NCI-H2171 treated with DMSO at 0.1 percent for 48 hours (cell line): Measurements from ENCODE around the gene EPB41L5.
A peak's percentile ranks its signal among the peaks of the same experiment; 100 is the strongest.
"Not testable (repeated sequence)": the region's sequence is repeated elsewhere in the genome, so short reads cannot be mapped to it uniquely, and the experiment has no call there.

Source experiments
- DNase-seq: peaks from one replicate; lab custom pipeline; 2025; lab: John Stamatoyannopoulos, UW

The EPB41L5 gene

GRCh38 chr2:120100627-120101026, 87.8 kb downstream of the EPB41L5 start:
- DNase-seq = no peak

- DNase-seq = no peak
Measured at GRCh38 chr2:120103723-120104467, 91.0 kb downstream of the EPB41L5 start.

GRCh38 chr2:120104772-120105171, 91.9 kb downstream of the EPB41L5 start:
- DNase-seq = no peak

GRCh38 chr2:120105360-120105759, 92.5 kb downstream of the EPB41L5 start:
- DNase-seq = no peak

GRCh38 chr2:120108049-120108448, 95.2 kb downstream of the EPB41L5 start:
- peak; percentile 70 for DNase-seq

- DNase-seq = no peak
Measured at GRCh38 chr2:120108749-120109148, 95.9 kb downstream of the EPB41L5 start.

GRCh38 chr2:120109186-120110061, 96.5 kb downstream of the EPB41L5 start:
- DNase-seq = peak; percentile 26

GRCh38 chr2:120110062-120110362, 97.1 kb downstream of the EPB41L5 start:
- no peak for DNase-seq

- no peak for DNase-seq
Measured at GRCh38 chr2:120110507-120110906, 97.6 kb downstream of the EPB41L5 start.

- no peak for DNase-seq
Measured at GRCh38 chr2:120111193-120111592, 98.3 kb downstream of the EPB41L5 start.

- no peak for DNase-seq
Measured at GRCh38 chr2:120118018-120118417, 105.1 kb downstream of the EPB41L5 start.

GRCh38 chr2:120118471-120118870, 105.6 kb downstream of the EPB41L5 start:
- no peak for DNase-seq

GRCh38 chr2:120121337-120121736, 108.5 kb downstream of the EPB41L5 start:
- not testable (repeated sequence) for DNase-seq

- no peak for DNase-seq
Measured at GRCh38 chr2:120123090-120123489, 110.2 kb downstream of the EPB41L5 start.

GRCh38 chr2:120125195-120125594, 112.3 kb downstream of the EPB41L5 start:
- no peak for DNase-seq

- DNase-seq = no peak
Measured at GRCh38 chr2:120128216-120128615, 115.3 kb downstream of the EPB41L5 start.

GRCh38 chr2:120132190-120132589, 119.3 kb downstream of the EPB41L5 start:
- DNase-seq = no peak

- DNase-seq = no peak
Measured at GRCh38 chr2:120132691-120133090, 119.8 kb downstream of the EPB41L5 start.

GRCh38 chr2:120133572-120134244, 120.8 kb downstream of the EPB41L5 start:
- no peak for DNase-seq

GRCh38 chr2:120134263-120134662, 121.4 kb downstream of the EPB41L5 start:
- no peak for DNase-seq

- not testable (repeated sequence) for DNase-seq
Measured at GRCh38 chr2:120135013-120135412, 122.1 kb downstream of the EPB41L5 start.

GRCh38 chr2:120140866-120141265, 128.0 kb downstream of the EPB41L5 start:
- DNase-seq = no peak
